ENCODE results near the gene SLC9A1.

- no peak for TF ChIP-seq CTCF (IDR thresholded peaks at IDR 0.05; ENCODE audit: low read depth, low read length)
- TF ChIP-seq EZH2phosphoT487 (IDR thresholded peaks at IDR 0.05; ENCODE audit: low read depth) = no peak
Measured at GRCh38 chr1:27201295-27201694, 46.4 kb upstream of the SLC9A1 start.
